ENCODE measurements around the gene STARD3.

STARD3 gene

DNA sequence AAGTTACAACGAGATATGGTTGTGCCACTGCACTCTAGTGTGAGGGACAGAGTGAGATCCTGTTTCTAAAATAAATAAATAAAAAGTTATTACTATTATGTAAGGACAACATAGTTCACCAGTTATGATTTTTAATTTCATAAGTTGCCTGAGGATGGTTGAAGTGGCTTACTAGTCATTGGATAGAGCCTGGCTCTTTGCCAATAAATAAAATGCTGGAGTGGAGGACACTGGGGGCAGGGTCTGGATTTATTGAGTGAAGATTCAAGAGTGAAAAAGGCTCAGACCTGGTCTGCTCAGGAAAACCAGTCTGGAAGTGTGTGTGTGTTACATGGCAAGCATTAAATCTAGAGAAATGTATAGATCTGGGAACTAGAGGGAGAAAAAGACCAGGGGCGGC lies 2.1 kb downstream of the STARD3 start:
- no peak for DNase-seq

DNA sequence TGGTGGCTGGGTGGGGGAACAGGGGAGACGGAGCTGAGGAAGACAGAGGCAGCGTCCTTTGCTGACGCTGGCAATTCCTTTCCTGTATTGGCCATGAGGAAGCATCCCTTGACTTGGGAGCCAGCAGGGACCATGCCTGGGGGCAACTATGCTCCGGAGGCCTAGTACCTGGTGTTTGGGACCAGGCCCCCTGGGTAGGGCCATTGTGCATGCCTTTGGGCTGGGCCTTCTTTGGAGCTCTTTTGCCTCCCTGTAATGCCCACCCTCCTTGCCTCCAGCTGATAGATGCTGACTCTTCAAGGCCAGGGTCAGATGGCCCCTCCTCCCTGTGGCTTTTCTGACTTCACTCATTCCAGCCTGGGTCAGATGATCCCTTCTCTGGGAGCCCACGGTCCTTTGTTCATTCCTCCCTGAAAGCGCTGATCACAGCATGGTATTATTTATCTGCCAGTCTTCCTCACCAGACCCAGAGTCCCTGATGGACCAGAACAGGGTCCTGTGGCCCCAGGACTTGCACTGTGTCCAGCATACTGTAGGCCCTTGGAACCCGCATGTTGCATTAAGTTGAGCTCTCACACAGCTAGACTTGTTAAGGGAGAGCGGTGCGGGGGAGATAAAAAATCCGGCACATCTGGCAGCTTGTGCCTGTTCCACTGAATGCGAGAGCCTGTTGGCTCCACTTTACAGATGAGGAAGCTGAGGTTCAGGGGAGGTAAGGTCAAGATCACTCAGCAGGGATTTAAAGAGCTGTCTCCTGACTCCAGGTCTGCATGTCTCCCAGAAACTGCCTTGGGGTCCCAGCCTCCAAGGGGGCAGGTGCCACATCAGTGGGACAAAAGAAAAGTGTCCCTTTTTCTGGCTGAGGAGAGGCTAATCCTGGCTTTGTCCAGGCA lies 2.9 kb downstream of the STARD3 start:
- DNase-seq, result no peak

DNA sequence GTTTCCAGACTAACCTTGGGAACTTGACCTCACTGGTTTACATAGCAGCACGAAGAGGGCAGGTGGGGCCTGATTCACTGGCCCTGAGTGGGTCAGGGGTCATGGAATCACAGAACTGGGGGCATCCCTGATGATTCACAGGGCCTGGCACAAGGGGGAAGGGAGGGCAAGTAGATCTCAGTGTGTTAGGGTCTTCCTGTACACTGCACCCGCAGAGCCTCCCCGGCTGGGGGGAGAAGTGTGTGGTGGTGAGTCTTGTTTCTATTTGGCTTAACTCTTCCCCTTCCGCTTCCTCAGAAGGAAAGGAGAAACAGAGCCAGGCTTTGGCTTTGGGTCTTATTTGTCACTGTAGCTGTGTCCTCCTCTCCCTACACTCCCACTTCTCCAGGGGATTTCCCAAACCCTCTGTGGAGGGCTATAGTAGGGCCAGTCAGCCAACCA lies 3.7 kb downstream of the STARD3 start:
- no peak for DNase-seq

DNA sequence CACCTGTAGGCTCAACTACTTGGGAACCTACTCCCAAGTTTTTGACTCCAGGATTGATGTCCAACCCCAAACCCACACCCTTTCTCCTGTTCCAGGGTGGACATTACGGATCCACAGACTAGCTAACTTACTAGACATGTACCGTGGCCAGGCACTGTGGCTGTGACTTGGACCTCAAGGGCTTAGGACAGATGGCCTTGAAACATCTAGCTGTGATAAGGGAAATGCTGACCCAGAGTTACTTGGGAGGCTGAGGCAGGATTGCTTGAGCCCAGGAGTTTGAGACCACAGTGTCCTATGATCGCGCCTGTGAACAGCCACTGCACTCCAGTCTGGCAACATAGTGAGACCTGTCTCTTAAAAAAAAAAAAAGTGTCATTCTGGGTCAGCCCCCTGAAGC lies 4.2 kb downstream of the STARD3 start:
- DNase-seq, result no peak

DNA sequence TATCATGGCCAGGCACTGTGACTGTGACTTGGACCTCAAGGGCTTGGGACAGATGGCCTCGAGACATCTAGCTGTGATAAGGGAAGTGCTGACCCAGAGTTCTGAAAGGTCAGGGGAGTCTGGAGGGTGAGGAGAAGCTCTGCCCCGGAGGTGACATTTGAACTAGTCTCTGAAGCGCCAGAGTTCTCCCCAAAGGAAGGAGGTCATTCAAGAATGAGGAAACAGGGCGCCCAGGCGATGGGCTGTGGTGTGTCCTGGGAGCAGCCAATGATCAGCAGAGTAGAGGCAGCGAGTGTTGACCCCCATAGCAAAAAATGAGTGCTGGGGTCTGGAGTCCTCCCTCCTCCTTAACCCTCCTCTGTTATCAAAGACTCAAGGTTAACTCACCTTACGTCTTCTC lies 4.9 kb downstream of the STARD3 start:
- no peak for DNase-seq

DNA sequence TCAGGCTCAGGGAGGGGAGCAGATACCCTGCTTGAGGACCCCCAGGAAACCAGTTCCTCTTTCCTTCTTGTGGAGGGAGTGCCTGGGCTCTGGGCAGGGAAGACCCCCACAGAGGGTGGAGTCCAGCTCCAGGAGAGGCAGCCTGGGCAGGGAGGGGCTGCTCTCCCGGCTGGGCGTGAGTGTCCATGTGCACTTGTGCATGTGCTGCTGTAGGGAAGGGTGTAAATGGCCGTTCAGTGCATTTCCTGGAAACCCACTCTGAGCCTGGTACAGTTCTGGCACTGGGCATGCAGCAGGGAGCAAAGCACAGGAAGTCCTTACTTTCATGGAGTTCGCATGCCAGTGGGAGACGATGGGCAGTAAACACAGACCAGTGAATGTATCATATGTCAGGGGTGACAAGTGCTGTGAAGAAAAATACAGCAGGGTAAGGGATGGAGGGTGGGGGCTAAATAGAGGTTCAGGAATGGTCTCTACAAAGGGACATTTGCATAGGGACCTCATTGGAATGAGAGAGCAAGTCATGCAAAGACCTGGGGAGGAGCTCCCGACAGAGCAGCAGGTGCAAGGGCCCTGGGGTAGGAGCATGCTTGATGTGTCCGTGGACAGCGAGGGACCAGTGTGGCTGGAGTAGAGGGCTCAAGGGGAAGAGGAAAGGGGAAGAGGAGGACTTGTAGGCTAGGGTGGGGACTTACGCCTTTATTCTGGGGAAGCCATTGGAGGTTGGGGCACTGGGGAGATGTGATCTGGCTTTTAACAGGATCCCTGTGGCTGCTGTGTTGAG lies 5.5 kb downstream of the STARD3 start:
- no peak for DNase-seq

DNA sequence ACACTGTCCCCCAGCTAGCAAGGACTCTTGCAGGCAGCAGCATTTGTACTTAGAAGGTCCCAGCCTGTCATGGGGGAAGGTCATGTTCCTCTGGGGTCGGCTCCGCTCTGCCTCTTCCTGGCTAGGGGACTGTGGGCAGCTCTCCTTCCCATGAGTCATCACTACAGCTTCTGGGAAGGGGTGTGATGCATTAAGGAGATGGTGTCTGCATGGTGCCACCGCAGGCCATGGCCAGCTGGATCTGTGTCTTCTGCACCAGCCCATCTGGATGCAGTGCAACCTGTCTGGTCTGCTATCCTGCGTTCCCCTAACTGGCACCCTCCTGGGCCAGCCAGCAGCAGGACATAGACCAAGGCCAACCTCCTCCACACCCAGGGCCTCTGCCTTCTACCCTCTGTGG lies 6.3 kb downstream of the STARD3 start:
- no peak for DNase-seq

DNA sequence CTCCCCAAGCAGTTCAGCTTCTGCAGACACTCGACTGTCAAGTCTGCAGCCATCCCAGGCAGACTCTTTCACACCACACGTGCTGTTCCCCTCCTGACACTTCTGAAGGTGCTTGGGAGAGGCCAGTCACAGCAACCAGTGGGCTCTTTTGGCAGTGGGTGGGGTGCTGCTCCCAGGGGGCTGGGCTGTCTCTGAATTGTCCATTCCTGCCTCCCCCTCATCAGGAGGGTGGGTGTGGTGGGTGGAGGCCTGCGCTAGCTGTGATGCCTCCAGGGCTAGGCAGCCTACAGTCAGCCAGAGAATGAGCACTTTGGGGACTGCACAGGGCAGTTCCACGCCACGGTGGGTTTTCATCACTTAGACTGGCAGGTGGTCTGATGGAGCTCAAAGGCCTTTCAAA lies 10.3 kb downstream of the STARD3 start:
- no peak for DNase-seq

DNA sequence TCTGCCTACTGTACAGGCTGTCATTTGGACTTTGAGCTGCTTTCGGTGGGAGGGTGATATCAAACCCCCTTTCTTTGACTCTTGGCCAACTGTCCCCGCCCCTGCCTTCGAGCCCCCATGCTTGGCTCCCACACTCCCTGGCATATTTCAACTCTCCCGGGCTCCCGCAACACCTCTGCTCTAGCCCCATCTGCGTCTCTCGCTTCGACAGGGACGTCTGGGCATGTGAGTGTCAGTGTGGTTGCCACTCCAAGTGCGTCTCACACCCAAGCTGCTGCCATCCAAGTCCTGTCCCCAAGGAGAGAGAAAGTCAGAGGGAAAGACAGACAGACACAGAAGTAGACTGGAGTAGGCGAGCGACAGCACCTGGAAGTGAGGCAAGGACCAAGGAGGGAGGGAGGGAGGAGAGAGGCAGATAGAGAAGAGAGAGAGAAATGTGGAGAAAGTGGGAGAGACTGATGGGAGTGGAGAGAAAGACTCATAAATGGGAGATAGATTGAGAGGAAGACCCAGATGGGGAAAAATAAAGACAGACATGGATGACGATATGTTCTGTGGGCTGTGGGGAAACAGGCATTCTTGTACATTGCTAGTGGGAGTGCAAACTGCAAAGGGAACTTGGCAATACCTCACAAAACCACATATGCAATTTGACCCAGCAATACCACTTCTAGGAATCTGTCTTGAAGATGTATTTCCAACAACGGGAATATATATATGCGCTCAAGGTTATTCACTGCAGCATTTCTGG lies 11.8 kb downstream of the STARD3 start:
- no peak for DNase-seq

DNA sequence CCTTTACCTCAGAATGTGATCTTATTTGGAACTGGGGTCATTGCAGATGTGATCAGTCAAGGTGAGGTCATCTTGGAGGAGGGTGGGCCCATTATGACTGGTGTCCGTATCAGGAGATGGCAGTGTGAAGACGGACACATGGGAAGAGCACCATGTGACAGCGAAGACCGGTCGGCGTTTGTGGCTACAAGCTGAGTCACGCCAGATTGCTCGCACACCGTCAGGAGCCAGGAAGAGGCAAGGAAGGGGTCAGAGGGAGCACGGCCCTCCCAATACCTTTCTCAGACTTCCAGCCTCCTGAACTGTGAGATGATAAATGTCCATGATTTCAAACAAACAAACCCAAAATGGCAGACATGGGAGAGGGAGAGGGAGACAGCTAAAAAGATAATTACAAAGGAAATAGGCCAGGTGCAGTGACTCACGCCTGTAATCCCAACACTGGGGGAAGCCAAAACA lies 13.2 kb downstream of the STARD3 start:
- no peak for DNase-seq

DNA sequence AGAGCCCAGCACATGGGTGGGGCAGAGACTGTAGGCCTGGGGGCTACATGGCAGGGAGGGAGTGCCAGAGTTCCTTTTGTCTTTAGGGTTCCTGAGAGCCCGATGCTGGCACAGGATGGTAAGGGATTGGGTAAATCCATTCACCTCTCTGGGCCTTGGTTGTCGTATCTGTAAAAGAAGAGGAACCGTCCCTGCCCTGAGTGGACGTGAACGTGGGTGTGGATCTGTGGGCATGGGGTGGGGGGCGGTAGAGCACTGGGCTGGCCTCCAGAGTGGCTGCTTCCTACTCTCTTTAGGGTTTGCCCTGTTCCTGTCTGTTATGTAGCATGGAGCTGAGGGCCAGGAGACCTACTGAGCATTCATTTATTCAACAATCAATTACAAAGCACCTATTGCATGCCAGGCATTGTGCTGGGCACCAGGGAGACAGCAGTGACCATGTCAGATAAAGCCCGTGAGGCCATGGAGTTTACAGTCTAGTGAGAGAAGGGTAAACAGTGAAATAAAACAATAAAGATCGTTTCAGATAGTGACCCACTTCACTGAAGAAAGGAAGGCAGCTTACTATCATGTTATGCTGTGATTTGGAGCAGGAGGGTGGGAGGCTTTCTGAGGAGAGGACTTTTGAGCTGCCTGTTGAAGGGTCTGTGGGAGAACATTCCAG lies 15.1 kb downstream of the STARD3 start:
- no peak for DNase-seq

DNA sequence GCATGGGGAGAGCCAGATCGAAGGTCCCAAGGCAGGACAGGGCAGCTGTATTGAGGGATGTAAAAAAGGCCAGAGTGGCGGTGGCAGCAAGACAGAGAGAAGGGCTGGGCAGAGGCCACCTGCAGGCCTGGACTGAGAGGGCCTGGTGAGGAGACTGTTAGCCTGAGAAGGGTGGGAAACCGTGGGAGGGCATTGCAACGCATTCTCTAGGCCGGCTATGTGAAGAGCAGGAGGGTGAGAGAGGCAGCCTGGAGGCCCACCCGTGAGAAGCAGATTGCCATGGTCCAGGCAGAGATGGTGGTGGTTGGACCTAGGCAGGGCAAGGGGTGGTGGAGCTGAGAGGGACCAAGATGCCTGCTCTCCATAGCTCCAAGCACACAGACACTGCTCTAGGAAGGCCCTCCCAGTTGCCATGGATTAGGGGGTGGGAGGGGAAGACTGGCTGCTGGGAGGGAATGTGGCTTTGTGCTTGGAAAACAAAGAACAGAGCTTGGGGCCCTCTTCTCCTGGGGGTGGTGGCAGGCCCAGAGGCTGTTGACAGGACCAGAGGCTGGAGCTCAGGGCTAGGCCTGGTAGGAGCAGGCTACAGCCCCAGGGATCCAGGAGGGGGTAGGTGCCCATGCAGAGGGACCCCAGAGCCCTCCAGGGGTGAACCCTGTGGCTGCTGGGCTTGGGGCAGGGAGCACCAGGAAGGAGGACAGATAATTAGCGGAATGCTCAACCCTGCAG lies 15.8 kb downstream of the STARD3 start:
- DNase-seq, result no peak

DNA sequence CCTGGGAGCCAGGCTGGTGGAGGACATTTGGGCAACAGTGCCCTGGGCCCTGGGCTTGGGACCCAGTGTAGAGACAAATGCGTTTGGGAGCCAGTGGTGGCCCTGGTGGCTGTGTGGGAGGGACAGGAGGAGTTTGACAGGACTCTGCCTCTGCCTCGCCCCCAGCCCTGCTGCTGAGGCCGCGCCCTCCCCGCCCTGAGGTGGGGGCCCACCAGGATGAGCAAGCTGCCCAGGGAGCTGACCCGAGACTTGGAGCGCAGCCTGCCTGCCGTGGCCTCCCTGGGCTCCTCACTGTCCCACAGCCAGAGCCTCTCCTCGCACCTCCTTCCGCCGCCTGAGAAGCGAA lies 16.3 kb downstream of the STARD3 start:
- no peak for DNase-seq

DNA sequence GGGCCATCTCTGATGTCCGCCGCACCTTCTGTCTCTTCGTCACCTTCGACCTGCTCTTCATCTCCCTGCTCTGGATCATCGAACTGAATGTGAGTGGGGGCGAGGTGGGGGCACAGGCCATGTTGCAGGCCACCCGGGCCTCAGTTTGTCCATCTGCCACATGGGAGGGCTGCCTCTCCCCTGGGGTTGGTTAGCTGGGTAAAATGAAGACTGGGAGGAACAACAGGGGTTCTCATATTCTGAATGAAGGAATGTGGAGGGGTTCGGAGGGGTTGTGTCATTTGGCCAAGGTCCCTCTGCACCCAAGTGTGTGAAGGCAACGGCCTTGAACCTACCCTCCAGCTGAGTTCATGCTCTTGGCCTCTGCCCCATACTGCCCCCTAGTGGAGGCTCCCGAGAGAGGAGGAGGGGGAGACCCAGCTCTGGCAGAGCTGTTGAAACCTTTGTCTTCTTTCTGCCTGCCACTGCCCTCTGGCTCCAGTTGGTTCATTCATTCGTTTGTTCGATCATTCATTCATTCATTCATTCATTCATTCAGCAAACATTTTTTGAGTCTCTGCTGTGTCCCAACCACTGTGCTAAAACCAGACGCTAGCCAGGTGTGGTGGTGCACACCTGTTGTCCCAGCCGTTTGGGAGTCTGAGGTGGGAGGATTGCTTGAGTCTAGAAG lies 16.9 kb downstream of the STARD3 start:
- DNase-seq, result peak; percentile 2

DNA sequence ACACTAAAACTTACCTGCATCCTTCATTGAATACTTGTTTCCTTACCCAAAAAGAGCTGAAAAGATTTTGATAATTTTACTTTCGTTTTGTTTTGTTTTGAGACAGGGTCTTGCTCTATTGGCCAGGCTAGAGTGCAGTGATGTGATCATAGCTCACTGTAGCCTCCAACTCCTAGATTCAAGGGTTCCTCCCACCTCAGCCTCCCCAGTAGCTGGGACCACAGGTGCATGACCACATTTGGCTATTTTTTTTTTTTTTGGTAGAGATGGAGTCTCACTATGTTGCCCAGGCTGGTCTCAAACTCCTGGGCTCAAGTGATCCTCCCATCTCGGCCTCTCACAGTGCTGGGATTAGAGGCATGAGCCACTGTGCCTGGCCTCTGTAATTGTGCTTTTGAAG lies 18.2 kb downstream of the STARD3 start:
- no peak for DNase-seq

DNA sequence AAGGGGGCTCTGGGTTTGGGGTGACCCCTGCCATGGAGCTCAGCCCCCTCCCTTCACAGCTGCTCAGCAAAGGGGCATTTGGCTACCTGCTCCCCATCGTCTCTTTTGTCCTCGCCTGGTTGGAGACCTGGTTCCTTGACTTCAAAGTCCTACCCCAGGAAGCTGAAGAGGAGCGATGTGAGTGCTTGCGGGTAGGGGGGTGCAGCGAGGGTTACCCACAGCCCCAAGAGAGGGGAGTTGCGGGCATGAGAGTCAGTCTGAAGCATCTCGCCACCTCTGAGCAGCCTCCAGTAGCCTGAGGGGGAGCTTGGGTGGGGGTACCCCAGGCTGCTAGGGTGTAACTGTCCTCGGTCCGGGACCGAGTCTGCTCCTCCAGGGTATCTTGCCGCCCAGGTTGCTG lies 21.4 kb downstream of the STARD3 start:
- DNase-seq, result no peak

DNA sequence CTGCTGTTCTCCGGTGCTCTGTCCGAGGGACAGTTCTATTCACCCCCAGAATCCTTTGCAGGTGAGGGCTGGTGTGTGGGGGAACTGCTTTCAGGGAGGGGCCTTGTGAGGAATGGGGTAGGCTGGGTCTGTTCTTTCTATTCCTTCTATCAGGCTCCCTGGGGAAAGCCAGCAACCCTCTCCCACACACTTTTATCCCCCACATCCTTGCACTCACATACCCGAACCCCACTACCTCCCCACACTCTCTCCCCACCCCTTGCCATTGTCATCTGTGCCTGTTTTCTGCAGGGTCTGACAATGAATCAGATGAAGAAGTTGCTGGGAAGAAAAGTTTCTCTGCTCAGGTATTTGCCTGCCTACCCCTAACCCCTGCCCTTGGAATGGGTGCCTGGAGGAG lies 21.8 kb downstream of the STARD3 start:
- DNase-seq, result no peak

DNA sequence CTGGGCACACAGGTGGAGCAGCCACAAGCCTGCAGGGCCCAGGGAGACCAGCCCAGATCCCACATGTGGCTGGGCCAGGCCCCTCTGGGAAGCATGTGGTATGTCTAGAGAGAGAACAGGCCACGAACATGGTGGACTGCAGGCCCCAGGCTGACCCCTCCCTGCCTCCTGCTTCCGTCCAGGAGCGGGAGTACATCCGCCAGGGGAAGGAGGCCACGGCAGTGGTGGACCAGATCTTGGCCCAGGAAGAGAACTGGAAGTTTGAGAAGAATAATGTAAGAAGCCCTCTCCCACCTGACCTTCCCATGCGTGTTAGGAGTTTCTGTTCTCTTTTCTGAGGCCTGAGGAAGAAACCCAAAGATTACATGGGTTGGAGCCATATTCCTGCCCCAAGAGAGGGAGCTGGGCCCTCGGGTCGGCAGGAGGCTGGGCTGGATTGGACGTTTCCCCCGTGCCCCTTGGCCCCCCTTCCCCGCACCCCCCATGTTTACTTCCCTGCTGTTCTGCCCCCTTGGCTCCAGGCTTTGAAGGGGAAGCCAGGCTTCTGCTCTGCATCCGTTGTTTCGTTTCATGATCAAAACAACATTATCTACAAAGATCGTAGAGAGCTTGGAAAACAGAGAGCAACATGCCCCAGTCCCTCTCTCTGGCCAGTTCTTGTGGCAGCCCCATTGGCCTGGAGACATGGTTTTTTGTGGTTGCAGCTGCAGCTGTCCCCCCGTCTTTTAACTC lies 22.5 kb downstream of the STARD3 start:
- DNase-seq, result no peak

DNA sequence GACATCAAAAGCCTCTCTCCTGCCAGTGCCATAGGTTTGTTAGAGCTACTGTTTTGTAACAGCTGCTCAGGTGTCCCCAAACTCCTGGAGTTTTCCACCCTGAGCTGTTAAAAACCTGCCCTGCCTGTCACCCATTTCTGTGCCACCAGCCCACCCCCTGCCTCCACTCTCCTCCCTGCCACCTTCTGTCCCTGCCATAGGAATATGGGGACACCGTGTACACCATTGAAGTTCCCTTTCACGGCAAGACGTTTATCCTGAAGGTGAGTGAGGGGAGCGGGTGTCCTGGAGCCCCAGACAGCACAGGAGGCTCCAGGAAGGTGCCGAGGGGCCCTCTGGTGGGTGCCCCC lies 23.0 kb downstream of the STARD3 start:
- DNase-seq, result no peak

DNA sequence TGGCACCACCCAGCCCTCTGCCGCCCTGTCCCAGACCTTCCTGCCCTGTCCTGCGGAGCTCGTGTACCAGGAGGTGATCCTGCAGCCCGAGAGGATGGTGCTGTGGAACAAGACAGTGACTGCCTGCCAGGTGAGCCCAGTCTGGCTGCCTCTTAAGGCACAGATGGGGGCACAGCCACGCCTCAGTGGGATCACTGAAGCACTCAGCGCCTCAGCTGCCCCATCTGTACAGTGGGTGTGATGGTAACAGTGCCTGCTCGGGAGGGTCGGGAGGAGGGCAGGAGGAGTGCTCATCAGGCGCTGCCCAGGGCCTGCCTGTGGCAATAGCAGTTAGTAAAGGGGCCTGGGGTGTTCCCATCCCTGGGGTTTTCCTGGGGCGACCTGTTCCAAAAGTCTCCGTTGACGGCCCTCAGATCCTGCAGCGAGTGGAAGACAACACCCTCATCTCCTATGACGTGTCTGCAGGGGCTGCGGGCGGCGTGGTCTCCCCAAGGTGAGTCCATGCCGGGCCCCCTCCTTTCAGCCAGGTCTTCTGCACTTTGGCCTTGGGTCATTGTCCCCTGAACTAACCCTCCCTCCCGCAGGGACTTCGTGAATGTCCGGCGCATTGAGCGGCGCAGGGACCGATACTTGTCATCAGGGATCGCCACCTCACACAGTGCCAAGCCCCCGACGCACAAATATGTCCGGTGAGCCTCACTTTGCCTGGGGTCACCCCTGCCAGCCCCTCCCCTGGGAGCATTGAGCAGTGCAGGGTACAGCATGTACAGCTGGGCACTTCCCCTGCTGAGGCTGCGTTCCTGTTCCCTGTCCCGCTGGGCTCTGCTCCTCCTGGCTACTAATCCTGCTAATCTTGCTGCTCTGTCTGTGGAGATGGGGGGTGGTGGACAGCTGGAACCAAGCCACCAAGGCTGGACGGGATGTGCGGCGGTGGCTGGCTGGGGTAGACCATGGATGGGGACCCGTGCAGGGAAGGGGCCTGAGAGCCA lies 23.7 kb downstream of the STARD3 start:
- DNase-seq, result no peak
